Measurements from ENCODE around the gene RBM14.

The RBM14 gene

DNA sequence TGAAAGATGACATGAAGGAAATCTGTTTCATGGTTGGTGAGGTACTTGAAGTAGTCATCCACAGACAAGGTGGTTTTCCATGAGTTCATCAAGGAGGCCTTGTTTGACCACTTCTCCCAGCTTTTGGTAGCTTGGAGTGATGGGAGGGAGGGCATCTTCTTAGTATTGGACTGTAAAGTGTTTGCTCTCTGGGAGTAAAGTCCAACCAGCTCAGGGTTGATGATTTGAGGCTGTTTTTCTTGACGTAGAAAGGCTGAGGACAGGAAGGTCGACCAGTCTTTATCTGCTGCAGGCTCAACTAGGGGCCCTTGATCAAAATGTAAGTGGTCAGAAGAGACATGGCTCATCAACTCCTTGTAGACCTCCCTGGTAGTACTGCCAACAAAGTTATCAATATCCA, 25.3 kb upstream of the RBM14 start:
- no peak for DNase-seq (ENCODE audit: low read depth)
- H3K4me3 ChIP-seq (ENCODE audit: low read depth, low read length): no peak overlapping the region
- TF ChIP-seq, protein P1, sequence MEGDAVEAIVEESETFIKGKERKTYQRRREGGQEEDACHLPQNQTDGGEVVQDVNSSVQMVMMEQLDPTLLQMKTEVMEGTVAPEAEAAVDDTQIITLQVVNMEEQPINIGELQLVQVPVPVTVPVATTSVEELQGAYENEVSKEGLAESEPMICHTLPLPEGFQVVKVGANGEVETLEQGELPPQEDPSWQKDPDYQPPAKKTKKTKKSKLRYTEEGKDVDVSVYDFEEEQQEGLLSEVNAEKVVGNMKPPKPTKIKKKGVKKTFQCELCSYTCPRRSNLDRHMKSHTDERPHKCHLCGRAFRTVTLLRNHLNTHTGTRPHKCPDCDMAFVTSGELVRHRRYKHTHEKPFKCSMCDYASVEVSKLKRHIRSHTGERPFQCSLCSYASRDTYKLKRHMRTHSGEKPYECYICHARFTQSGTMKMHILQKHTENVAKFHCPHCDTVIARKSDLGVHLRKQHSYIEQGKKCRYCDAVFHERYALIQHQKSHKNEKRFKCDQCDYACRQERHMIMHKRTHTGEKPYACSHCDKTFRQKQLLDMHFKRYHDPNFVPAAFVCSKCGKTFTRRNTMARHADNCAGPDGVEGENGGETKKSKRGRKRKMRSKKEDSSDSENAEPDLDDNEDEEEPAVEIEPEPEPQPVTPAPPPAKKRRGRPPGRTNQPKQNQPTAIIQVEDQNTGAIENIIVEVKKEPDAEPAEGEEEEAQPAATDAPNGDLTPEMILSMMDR (IDR thresholded peaks at IDR 0.05; ENCODE audit: low read depth, low read length, missing control alignments): no peak

- peak within 1 kb of the TSS; percentile 74 for H3K4me3 ChIP-seq (ENCODE audit: low read depth, low read length)
- DNase-seq (ENCODE audit: low read depth): peak; percentile 85
- TF ChIP-seq, protein P1 (IDR thresholded peaks at IDR 0.05; ENCODE audit: low read depth, low read length, missing control alignments): peak; percentile 54
Observed at GRCh38 chr11:66592457-66593302, 23.8 kb upstream of the RBM14 start, which contains the start of the genes CCDC87 and CCS. Gene CCDC87, minus strand, starts transcription at chr11:66593063. Its CDS starts 48 bp downstream, at chr11:66593015. Gene CCS, plus strand, starts transcription at chr11:66593185. Its CDS starts 77 bp downstream, at chr11:66593262.

- TF ChIP-seq, protein P1 (IDR thresholded peaks at IDR 0.05; ENCODE audit: low read depth, low read length, missing control alignments): no peak
- peak overlapping the region; percentile 74 for H3K4me3 ChIP-seq (ENCODE audit: low read depth, low read length)
- no peak for DNase-seq (ENCODE audit: low read depth)
Observed at GRCh38 chr11:66593303-66593635, 23.2 kb upstream of the RBM14 start.

- DNase-seq (ENCODE audit: low read depth): no peak
- TF ChIP-seq, protein P1 (IDR thresholded peaks at IDR 0.05; ENCODE audit: low read depth, low read length, missing control alignments): no peak
- H3K4me3 ChIP-seq (ENCODE audit: low read depth, low read length): peak overlapping the region; percentile 74
Observed at GRCh38 chr11:66593650-66594049, 22.8 kb upstream of the RBM14 start.

DNA sequence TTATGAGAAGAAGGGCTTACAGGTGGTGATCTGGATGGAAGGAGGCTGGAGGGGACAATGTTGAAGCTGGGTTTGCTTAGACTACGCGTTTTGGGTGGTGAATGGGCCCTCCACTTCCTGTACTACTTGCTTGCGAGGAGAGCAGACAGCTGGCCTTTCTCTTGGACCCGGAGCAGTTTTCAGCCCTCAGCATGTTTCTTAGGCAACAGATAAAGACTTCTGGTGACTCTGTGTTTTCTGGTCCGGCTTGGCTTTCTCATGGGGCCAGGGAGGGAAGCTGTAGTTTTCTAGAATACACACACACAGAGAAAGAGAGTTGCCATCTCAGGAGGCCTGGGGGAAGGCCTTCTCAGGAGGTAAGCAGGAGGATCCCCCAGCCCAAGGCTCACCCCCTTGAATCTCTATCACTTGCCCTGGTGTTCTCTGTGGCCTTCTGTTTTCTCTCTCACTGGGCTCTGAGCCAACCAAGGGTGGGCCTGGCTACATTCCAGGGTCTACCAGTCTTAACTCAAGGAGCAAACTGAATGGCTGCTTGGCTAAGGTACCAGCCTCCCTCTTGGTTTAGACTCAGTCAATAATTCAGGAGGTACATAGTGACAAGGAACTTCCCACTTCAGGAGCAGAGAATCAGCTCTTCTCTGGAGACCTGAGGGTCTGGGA, 21.1 kb upstream of the RBM14 start:
- TF ChIP-seq, protein P1 (IDR thresholded peaks at IDR 0.05; ENCODE audit: low read depth, low read length, missing control alignments): no peak
- no peak overlapping the region for H3K4me3 ChIP-seq (ENCODE audit: low read depth, low read length)
- no peak for DNase-seq (ENCODE audit: low read depth)

DNA sequence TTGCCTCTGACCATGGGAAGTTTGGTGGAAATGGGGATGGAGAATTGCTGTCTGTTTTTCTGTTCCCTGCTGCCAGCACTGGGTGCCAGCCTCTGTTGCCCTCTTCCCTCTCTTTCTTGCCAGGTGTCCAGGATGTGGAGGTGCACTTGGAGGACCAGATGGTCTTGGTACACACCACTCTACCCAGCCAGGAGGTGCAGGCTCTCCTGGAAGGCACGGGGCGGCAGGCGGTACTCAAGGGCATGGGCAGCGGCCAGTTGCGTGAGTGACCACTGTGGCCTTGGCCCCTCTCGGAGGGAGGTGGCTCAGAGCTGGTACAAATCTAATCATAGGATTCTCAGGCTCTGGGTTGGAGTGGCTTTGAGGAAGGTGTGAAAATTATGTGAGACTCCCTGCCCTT, 17.4 kb upstream of the RBM14 start:
- no peak for DNase-seq (ENCODE audit: low read depth)
- no peak overlapping the region for H3K4me3 ChIP-seq (ENCODE audit: low read depth, low read length)
- TF ChIP-seq, protein P1 (IDR thresholded peaks at IDR 0.05; ENCODE audit: low read depth, low read length, missing control alignments): no peak

Data from GM12864 (cell line).